Activated CD4-positive, CD25-positive, alpha-beta regulatory T cell treated with anti-CD3 and anti-CD28 coated beads, Interleukin-2, amount 50 U/mL, for 24 hours (primary cell): ENCODE results near the gene TSHZ2.
"Not testable (repeated sequence)": the region's sequence is repeated elsewhere in the genome, so short reads cannot be mapped to it uniquely, and the experiment has no call there.

Experiments used
- ATAC-seq, 2 donors: fragments of 150-1000 bp; cut with Tn5 transposase; one replicate each; pipeline ENCODE4 v1.10.0; 2021; ENCODE audit warnings: mild to moderate bottlenecking in 1 of 2, moderate library complexity in 1 of 2

TSHZ2 gene

GRCh38 chr20:52962183-52962582 lies 10.0 kb upstream of the TSHZ2 start:
- no peak for ATAC-seq

- no peak for ATAC-seq
Measured at GRCh38 chr20:52963131-52963530, 9.0 kb upstream of the TSHZ2 start.

DNA sequence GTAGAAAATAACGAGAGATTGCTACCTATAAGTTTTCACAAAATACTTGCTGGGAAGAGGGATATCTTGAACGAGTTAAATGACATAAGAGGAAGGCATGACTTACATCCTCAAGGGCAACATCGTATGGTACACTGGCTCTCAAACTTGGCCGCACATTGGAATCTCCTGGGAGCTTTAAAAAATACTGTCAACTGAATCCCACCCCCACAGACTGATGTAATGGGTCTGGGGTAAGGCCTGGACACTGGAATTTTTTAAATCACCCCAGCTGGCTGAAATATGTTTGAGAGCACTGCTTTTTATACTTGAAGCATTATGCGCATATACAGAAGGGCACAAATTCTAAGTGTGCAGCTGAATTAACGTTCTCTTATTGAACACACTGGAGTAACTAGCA lies 8.0 kb upstream of the TSHZ2 start:
- no peak for ATAC-seq

GRCh38 chr20:52965380-52965779 lies 6.8 kb upstream of the TSHZ2 start:
- no peak for ATAC-seq

DNA sequence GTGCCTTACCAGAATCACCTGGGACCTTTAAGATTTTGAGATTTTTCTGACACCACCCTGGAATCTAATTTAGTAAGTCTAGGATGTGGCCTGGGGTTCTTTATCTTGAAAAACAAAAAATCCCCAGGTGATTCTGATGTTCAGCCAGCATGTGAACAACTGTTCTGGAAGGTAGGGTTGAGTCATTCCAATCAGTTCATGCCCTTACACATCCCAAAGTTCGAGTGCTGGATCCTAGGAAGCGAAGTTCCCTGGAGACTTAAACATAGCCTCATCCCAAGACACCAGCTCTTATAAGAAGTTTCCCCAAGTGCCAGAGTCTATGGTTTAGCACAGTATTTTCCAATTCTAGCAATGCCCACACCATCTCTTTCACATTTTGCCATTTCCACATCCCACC lies 6.3 kb upstream of the TSHZ2 start:
- no peak for ATAC-seq

GRCh38 chr20:52966543-52966942 lies 5.6 kb upstream of the TSHZ2 start:
- ATAC-seq: not testable (repeated sequence)

DNA sequence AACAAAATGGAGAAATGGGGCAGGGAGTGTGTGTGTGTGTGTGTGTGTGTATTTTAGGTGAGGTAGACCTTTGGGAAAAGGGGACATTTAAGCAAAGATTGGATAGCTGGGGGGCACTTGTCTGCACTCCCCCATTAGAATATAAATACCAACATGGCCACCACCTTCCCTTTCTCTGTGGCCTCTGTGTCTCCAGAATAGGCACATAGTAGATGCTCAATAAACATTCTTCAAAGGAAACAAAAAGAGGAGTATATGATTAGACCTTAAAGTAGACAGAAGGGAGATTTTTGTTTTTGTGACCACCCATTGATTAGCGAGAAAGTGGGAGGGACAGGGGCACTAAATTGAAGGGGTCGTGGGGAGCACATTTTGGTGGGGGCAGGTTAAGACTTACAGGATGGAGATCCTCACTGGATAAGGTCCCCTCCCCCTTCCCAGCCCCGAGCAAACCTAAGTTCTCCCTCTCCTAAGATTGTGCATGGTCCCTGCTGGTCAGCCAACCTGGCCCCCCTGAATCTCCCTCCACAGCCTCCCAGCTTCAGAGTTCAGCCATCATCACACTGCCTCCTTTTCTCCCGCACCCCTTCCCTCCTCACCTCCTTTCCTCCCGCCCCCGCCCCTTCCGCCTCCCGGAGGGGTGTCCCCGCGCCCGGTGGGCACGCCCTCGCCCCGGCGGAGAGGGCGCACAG lies 514 bp upstream of the TSHZ2 start:
- ATAC-seq: no peak

DNA sequence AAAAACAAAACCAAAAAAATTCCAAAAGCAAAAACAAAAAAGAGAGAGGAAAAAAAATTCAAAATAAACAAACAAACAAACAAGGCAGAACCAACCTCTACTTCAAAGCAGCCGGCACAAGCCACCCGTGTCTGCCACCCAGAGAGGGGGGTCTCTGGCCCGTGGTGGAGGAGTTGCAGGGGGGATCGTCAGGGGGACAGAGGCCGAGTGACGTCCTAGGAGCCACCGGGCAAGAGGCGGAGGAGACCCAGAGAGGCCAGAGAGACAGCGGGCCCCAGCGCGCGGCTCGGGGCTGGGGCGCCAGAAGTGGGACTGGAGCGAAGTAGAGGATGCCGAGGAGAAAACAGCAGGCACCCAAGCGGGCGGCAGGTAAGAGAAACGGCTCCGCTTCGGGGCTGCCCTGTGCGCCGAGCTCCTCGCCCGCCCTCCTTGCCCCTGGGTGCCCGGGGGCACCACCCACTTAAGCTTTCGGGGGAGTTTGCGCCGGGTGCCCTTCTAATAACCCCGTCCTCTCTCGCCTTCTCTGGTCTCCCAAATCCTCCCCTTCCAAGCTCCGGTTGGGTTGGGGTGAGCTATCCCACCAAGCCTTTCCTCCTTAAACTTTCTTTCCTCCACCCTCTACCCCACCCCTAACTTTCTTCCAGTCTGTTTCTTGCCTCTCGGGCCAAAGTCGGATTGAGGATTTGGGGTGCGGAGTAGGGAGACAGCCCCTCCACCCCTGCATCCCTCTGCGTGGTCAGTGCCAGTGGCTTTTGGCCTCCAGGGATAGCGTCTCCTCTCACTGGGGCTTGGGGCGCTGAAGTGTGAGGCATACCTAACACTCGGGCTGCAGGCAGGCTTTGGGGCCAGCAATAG lies 1.0 kb downstream of the TSHZ2 start:
- peak; percentile 11 to 30 for ATAC-seq

GRCh38 chr20:52974179-52974594 lies 2.0 kb downstream of the TSHZ2 start:
- peak; percentile 62 to 63 for ATAC-seq

DNA sequence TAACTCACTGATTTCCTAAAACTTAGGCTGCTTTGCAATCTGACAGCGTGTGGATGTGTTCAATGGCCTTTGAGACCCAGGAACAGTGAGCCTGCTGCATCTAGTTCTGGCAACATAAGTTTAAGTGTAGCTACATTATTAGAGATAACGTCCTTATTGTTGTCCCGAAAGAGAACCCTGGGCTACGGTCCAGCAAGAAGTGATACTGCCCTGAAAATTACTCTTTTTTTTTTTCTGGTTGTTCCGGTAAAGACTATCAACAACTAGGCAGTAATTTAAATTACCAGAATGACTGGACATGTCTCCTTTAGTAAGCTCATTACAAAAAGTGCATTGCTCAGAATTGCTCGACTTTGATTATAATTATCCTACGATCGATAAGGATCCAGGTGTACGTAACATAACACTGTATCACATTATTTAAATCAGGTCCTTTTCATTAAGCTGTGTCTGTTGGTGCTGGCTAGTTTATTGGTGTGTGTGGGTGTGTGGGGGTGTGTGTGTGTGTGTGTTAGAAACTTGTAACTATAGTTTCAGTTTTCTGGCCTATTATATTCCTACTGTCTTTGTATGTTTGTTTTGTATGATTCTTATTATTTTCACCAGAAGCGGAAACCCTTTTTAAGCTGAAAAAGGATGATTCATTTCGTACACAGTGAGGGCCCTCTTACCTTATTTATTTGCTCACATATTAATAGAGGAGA lies 3.0 kb downstream of the TSHZ2 start:
- ATAC-seq: peak; percentile 28 to 36

GRCh38 chr20:52975803-52976531 lies 3.8 kb downstream of the TSHZ2 start:
- no peak for ATAC-seq

GRCh38 chr20:52978851-52979250 lies 6.7 kb downstream of the TSHZ2 start:
- no peak for ATAC-seq

GRCh38 chr20:52981051-52981450 lies 8.9 kb downstream of the TSHZ2 start:
- no peak for ATAC-seq

DNA sequence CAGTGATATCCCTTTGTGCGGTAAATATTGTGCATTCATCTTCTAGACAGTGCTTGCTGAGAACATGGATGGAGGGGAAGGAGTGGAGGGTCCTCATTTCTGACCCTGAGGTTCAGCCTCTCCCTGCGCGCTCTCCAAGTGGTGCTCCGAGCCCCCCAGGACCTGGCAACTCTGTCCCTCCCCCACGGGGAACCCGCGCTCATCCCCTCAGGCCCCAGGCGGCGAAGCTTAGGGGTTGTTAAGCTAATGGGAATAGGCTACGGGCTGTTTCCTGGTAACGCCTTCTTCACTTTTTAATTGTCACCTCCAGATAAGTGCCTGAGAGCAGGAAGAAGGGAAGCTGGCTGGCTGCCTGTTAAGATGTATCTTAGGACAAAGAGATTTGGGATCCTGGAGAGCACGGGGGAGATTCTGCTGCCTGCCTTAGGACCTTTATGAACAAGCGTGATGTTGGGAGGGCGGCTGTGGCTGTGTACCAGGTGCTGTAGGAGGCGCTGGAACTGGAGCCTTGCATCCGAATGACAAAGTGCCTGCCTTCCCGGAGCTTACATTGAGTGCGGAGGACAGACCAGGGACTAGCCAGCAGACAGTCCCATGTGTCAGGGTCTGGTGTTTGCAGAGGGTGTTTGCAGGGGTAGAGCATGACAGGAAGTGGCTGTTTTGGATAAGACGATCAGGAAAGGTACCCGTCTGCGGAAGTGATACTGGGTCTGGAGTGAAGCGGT lies 11.7 kb downstream of the TSHZ2 start:
- ATAC-seq: no peak

- ATAC-seq: no peak
Measured at GRCh38 chr20:52984451-52984810, 12.3 kb downstream of the TSHZ2 start.

DNA sequence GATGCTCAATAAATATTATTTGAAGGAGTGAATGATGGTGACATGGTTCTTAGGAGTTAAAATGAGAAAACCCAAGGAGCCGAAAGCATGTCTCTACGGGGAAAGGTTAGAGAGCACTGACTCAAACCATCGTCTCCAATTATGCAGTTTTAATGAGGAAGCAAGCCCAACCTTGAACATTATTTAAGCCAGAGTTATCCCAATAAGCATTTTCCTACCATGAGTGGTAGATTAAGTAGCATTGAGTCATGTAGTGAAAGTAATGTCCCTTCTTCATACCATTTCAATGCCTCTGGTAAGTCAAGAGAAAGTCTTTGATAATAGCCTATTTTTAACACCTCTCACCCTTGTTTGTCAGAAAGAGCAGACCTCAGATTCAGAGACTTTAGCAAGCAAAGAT lies 13.5 kb downstream of the TSHZ2 start:
- no peak for ATAC-seq

DNA sequence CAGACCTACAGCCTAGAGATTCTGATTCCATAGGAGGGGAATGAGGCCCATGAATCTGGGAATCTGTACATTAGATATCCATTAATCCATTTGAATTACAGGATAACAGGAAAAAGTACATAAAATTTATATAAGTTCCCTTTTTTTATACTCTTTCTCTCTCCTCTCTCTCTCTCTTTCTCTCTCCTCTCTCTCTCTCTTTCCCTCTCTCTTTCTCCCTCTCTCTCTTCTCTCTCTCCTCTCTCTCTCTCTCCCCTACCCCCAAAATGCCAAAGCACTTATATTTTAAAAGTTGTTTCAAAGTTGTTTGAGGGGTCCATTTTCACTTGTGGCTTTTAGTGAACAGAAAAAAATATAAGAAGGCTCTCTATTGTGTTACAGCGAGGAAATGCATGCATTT lies 15.1 kb downstream of the TSHZ2 start:
- ATAC-seq: no peak

- no peak for ATAC-seq
Measured at GRCh38 chr20:52991830-52992229, 19.7 kb downstream of the TSHZ2 start.

DNA sequence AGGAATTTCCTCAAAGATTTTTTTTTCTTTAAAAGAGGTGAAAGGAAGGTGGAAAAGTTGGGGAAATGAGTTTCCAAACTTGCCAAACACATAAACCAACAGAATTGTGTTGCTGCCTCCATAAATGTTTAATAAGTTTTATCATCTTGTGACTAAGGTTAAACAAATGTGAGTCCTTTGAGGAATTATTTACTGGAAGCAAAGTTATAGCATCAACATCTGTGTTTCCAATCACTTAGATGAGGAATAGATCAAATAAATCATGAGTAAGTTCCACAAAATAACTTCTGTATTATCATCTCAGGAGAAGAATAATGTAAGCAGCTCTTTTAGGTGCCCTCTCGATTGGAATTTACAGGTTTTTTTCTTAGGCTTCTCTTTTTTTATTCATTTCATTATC lies 20.5 kb downstream of the TSHZ2 start:
- ATAC-seq: no peak

GRCh38 chr20:52993076-52993475 lies 20.9 kb downstream of the TSHZ2 start:
- ATAC-seq: no peak

GRCh38 chr20:52994184-52994970 lies 22.2 kb downstream of the TSHZ2 start:
- no peak for ATAC-seq
